LNCaP clone FGC (cell line): Measurements from ENCODE around the gene DPF3.

Experiments
- DNase-seq: peaks from one replicate; pipeline ENCODE4 v3.0.0-alpha.2; 2011; ENCODE audit warnings: low read depth
- H3K4me3 ChIP-seq: 2 replicates; pipeline ENCODE4 v1.5.1; 2011; ENCODE audit warnings: mild to moderate bottlenecking, low read depth, low read length, control low read depth
- CTCF ChIP-seq: IDR thresholded peaks from 2 replicates; pipeline ENCODE4 v1.5.1; 2012; ENCODE audit warnings: mild to moderate bottlenecking; ENCODE audit not compliant: control insufficient read depth, insufficient read depth; ENCODE audit errors: extremely low read depth

DPF3 gene

GRCh38 chr14:72786378-72787350 lies 107.2 kb downstream of the DPF3 start:
- no peak overlapping the region for H3K4me3 ChIP-seq
- no peak for TF ChIP-seq CTCF
- no peak for DNase-seq

- H3K4me3 ChIP-seq = no peak overlapping the region
- TF ChIP-seq CTCF = no peak
- no peak for DNase-seq
These were observed 110.2 kb downstream of the DPF3 start for GRCh38 chr14:72783741-72784140.

- no peak for DNase-seq
- TF ChIP-seq CTCF = no peak
These were observed 111.1 kb downstream of the DPF3 start for GRCh38 chr14:72782817-72783216.

GRCh38 chr14:72781561-72782508 lies 112.1 kb downstream of the DPF3 start:
- DNase-seq = no peak
- TF ChIP-seq CTCF = no peak

More at GRCh38 chr14:72782817-72783216, 111.1 kb downstream of the DPF3 start:
- H3K4me3 ChIP-seq = no peak overlapping the region

GRCh38 chr14:72780751-72781150 lies 113.2 kb downstream of the DPF3 start:
- no peak for TF ChIP-seq CTCF
- H3K4me3 ChIP-seq = no peak overlapping the region
- no peak for DNase-seq

More at GRCh38 chr14:72781561-72782508, 112.1 kb downstream of the DPF3 start:
- H3K4me3 ChIP-seq = no peak overlapping the region

GRCh38 chr14:72779679-72780078 lies 114.2 kb downstream of the DPF3 start:
- H3K4me3 ChIP-seq = no peak overlapping the region
- no peak for DNase-seq
- no peak for TF ChIP-seq CTCF
